HEK293 (cell line): ENCODE data around the gene PPP3CA.

Experiments used
- CTCF ChIA-PET: fragments of 350-600 bp; formaldehyde crosslinking; extraction: SDS; loops from one replicate; lab custom pipeline; 2021; ENCODE audit warnings: antibody characterized with exemption; lab: Yijun Ruan, JAX
- POLR2A ChIA-PET: fragments of 300-600 bp; formaldehyde crosslinking; extraction: SDS; loops from one replicate; lab custom pipeline; 2020; ENCODE audit warnings: antibody characterized with exemption, inconsistent platforms; lab: Yijun Ruan, JAX
- H3K27ac ChIP-seq: fragments of 200-500 bp; sonication (Bioruptor generic); 2 replicates; pipeline ENCODE4 v1.5.1; 2014; ENCODE audit warnings: low read depth, low read length, control low read depth, inconsistent platforms; ENCODE audit errors: extremely low read depth
- H3K36me3 ChIP-seq, 2 experiments: fragments of 200-500 bp in 1 of 2; sonication (Bioruptor generic) in 1 of 2; 1 replicate in 1 of 2; 2 replicates in 1 of 2; pipeline ENCODE4 v1.5.1; 2014 to 2017; ENCODE audit warnings: inconsistent platforms in 2 of 2, low read length in 2 of 2; ENCODE audit not compliant: control insufficient read depth in 2 of 2, insufficient read depth in 1 of 2
- H3K4me1 ChIP-seq: fragments of 200-500 bp; sonication (Bioruptor generic); 2 replicates; pipeline ENCODE4 v1.5.1; 2014; ENCODE audit warnings: mild to moderate bottlenecking, low read length, inconsistent platforms; ENCODE audit not compliant: control insufficient read depth, insufficient read depth
- H3K4me3 ChIP-seq: 2 replicates; pipeline ENCODE4 v1.5.1; 2011; ENCODE audit warnings: low read depth, mild to moderate bottlenecking, control low read depth, low read length, moderate library complexity
- H3K9me3 ChIP-seq: fragments of 200-500 bp; sonication (Bioruptor generic); 2 replicates; pipeline ENCODE4 v1.5.1; 2014; ENCODE audit warnings: low read depth, low read length, inconsistent platforms; ENCODE audit not compliant: control insufficient read depth, insufficient read depth
- FEZF1 ChIP-seq: fragments of 450-650 bp; formaldehyde crosslinking; IDR thresholded peaks from 2 replicates; pipeline ENCODE4 v1.5.1; 2016; ENCODE audit warnings: missing biosample characterization, missing genetic modification characterization
- IKZF3 ChIP-seq: fragments of 450-650 bp; IDR thresholded peaks from 2 replicates; pipeline ENCODE4 v1.5.0; 2018; ENCODE audit warnings: missing biosample characterization, mild to moderate bottlenecking, missing genetic modification characterization, moderate library complexity
- TCF7L2 ChIP-seq: IDR thresholded peaks from 2 replicates; pipeline ENCODE4 v1.6.1; 2011; ENCODE audit warnings: low read depth, mild to moderate bottlenecking, inconsistent platforms, low read length, moderate library complexity, borderline replicate concordance
- ZBTB17 ChIP-seq: fragments of 450-650 bp; formaldehyde crosslinking; IDR thresholded peaks from 2 replicates; pipeline ENCODE4 v1.5.1; 2016; ENCODE audit warnings: missing biosample characterization, missing genetic modification characterization
- ZIC2 ChIP-seq: fragments of 450-650 bp; formaldehyde crosslinking; IDR thresholded peaks from 2 replicates; pipeline ENCODE4 v1.5.1; 2016; ENCODE audit warnings: missing biosample characterization, missing genetic modification characterization
- ZNF214 ChIP-seq: fragments of 450-650 bp; formaldehyde crosslinking; IDR thresholded peaks from 2 replicates; pipeline ENCODE4 v1.5.1; 2017; ENCODE audit warnings: missing biosample characterization, mild to moderate bottlenecking, missing genetic modification characterization, borderline replicate concordance
- ZNF302 ChIP-seq: fragments of 450-650 bp; formaldehyde crosslinking; IDR thresholded peaks from 2 replicates; pipeline ENCODE4 v1.5.1; 2016; ENCODE audit warnings: missing biosample characterization, missing genetic modification characterization, low read depth
- ZNF48 ChIP-seq: fragments of 450-650 bp; formaldehyde crosslinking; IDR thresholded peaks from 2 replicates; pipeline ENCODE4 v1.5.1; 2016; ENCODE audit warnings: missing biosample characterization, missing genetic modification characterization
- ZNF510 ChIP-seq: fragments of 450-650 bp; formaldehyde crosslinking; IDR thresholded peaks from 2 replicates; pipeline ENCODE4 v1.5.1; 2018; ENCODE audit warnings: mild to moderate bottlenecking, missing genetic modification characterization, missing biosample characterization; ENCODE audit not compliant: insufficient replicate concordance
- ZNF544 ChIP-seq: fragments of 450-650 bp; formaldehyde crosslinking; IDR thresholded peaks from 2 replicates; pipeline ENCODE4 v1.5.0; 2017; ENCODE audit warnings: missing biosample characterization, missing genetic modification characterization
- ZNF549 ChIP-seq: fragments of 450-650 bp; IDR thresholded peaks from 2 replicates; pipeline ENCODE4 v1.5.1; 2018; ENCODE audit warnings: missing biosample characterization, missing genetic modification characterization, mild to moderate bottlenecking, inconsistent platforms, moderate library complexity
- ZNF654 ChIP-seq: fragments of 450-650 bp; formaldehyde crosslinking; IDR thresholded peaks from 2 replicates; pipeline ENCODE4 v1.5.1; 2016; ENCODE audit warnings: low read depth, missing biosample characterization, missing genetic modification characterization
- ZNF768 ChIP-seq: fragments of 450-650 bp; formaldehyde crosslinking; IDR thresholded peaks from 2 replicates; pipeline ENCODE4 v1.5.1; 2018; ENCODE audit warnings: missing biosample characterization, mild to moderate bottlenecking, missing genetic modification characterization
- ZSCAN30 ChIP-seq: fragments of 450-650 bp; IDR thresholded peaks from 2 replicates; pipeline ENCODE4 v1.5.1; 2018; ENCODE audit warnings: missing biosample characterization, mild to moderate bottlenecking, missing genetic modification characterization, moderate library complexity
- TF ChIP-seq, protein P1 (sequence below): fragments of 450-650 bp; formaldehyde crosslinking; IDR thresholded peaks from 2 replicates; pipeline ENCODE4 v1.5.1; 2016; ENCODE audit warnings: missing biosample characterization, missing genetic modification characterization
- TF ChIP-seq, protein P2 (sequence below): fragments of 450-650 bp; formaldehyde crosslinking; IDR thresholded peaks from 2 replicates; pipeline ENCODE4 v1.5.1; 2016; ENCODE audit warnings: missing biosample characterization, missing genetic modification characterization

PPP3CA gene

DNA sequence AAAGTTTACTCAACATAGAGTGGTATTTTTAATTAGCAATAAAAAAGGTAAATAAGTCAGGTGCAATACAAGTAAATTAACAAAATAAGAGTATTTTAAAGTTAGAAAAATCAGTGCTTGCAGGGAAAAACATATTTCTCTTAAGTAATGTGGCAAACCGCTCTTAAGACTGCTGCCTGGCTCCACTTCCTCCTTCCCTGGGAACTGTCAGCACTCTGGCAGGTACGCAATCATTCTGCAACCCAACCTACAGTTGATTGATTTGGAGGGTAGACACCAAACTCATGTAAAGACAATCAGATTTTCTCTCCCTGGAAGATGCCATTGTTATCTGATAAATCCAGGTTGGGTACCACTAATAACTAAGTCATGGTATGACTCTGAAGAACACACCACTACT, 63.9 kb downstream of the PPP3CA start:
- H3K27ac ChIP-seq = no peak overlapping the region
- POLR2A ChIA-PET = no interaction called here
- CTCF ChIA-PET = no interaction called here
- no peak for TF ChIP-seq ZNF48 (tag by site-specific recombination)
- no peak for TF ChIP-seq ZSCAN30 (tag by site-specific recombination)
- no peak for TF ChIP-seq ZNF214
- no peak for TF ChIP-seq ZNF654 (tag by site-specific recombination)
- TF ChIP-seq TCF7L2 = no peak
- no peak for TF ChIP-seq ZNF302 (tag by site-specific recombination)
- TF ChIP-seq ZIC2 = no peak
- TF ChIP-seq ZNF549 (tag by site-specific recombination) = no peak
- no peak for TF ChIP-seq ZNF544 (tag by site-specific recombination)
- TF ChIP-seq FEZF1 (tag by site-specific recombination) = no peak
- TF ChIP-seq ZNF510 (tag by site-specific recombination) = no peak
- TF ChIP-seq, protein P1, sequence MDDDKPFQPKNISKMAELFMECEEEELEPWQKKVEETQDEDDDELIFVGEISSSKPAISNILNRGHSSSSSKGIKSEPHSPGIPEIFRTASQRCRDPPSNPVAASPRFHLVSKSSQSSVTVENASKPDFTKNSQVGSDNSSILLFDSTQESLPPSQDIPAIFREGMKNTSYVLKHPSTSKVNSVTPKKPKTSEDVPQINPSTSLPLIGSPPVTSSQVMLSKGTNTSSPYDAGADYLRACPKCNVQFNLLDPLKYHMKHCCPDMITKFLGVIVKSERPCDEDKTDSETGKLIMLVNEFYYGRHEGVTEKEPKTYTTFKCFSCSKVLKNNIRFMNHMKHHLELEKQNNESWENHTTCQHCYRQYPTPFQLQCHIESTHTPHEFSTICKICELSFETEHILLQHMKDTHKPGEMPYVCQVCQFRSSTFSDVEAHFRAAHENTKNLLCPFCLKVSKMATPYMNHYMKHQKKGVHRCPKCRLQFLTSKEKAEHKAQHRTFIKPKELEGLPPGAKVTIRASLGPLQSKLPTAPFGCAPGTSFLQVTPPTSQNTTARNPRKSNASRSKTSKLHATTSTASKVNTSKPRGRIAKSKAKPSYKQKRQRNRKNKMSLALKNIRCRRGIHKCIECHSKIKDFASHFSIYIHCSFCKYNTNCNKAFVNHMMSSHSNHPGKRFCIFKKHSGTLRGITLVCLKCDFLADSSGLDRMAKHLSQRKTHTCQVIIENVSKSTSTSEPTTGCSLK = no peak
- TF ChIP-seq, protein P2, sequence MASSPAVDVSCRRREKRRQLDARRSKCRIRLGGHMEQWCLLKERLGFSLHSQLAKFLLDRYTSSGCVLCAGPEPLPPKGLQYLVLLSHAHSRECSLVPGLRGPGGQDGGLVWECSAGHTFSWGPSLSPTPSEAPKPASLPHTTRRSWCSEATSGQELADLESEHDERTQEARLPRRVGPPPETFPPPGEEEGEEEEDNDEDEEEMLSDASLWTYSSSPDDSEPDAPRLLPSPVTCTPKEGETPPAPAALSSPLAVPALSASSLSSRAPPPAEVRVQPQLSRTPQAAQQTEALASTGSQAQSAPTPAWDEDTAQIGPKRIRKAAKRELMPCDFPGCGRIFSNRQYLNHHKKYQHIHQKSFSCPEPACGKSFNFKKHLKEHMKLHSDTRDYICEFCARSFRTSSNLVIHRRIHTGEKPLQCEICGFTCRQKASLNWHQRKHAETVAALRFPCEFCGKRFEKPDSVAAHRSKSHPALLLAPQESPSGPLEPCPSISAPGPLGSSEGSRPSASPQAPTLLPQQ (tag by site-specific recombination) = no peak
- no peak for TF ChIP-seq ZBTB17 (tag by site-specific recombination)
- H3K4me3 ChIP-seq = no peak overlapping the region
- peaks cover 4% of the 10 kb centered on the region for H3K4me1 ChIP-seq
- H3K36me3 ChIP-seq = no peaks in the 10 kb centered on the region
- H3K9me3 ChIP-seq = no peaks in the 10 kb centered on the region

DNA sequence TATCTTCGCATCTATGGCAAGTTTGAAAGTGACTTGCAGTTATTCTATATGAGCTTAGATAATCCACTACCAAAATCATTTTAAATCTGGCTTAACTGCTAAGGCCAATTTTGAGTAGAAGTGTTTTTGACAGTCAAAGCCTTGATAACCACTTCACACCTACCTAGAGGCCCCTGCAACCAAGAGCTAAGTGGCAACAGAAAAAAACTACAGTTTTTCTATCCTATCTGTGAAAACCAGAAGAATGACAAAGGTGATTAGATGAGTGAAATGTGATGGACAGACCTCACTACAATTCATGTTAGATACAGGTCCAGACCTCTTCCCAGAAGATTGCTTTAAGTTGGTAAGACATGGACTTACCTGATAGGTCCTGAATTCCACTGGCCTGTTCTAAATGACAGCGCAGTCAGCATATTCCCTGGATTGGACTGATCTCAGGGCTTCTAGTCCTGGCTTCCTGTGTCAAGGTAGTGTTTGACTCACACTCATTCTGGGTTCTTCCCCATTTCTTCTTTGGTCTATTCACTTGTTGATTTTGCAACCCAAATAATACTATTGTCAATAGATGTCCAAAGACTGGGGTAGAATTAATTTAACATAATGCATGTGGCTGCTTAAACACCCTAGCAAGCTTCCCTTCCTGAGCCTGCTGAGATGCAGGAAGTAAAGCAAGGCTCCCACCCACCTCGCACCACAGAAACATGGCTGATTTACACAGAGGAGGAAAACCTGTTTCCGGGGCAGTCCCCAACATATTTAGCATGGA, 65.1 kb downstream of the PPP3CA start:
- Histone ChIP-seq H3K9me3 (no peaks in the 10 kb centered on the region), H3K27ac (no peak overlapping the region), H3K4me3 (no peak overlapping the region), H3K4me1 (peaks cover 4% of the 10 kb centered on the region), H3K36me3 (no peaks in the 10 kb centered on the region)
- TF ChIP-seq ZIC2 = no peak
- CTCF ChIA-PET = interaction anchor here (1.0 kb wide), 1 partner anchor 113 kb away, joined by 5 read pairs; no protein-coding TSS in a partner anchor
- POLR2A ChIA-PET = no interaction called here

DNA sequence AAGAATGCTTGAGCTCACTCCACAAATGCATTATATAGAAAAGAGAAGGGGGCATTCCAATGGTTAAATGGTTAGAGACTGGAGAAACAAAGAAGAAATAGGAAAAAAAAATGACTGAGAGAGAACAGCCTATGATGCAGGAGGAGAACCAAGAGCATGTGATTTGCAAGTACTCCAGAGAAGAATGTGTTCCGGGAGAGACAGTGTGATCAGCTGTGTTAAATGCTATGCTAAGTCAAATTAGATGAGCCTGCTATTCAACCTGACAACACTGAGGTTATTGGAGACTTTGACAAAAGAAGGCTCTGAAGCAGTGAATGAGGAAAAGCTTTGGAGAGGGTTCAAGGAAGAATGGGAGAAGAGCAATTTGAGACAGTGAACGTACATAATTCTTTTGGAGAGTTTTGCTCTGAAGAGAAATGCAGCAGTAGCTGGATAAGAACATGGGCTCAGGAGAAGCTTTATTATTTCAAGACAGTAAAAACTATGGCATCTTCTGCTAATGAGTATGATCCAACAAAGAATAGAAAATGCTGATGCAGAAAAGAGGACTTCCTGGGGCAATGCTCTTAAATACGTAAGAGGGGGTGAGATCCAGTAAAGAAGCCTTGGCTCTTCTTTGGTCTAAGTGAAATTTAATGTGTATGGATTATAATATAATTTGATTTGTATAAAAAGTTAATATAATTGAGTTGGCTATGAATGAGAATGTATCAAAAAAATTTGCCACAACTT, 66.3 kb downstream of the PPP3CA start:
- H3K9me3 ChIP-seq = no peaks in the 10 kb centered on the region
- H3K27ac ChIP-seq = no peak overlapping the region
- peaks cover 2% of the 10 kb centered on the region for H3K4me1 ChIP-seq
- TF ChIP-seq ZNF768 (tag by site-specific recombination) (no peak), IKZF3 (tag by site-specific recombination) (no peak)
- no peak overlapping the region for H3K4me3 ChIP-seq
- POLR2A ChIA-PET = interaction anchor here (0.5 kb wide), 1 partner anchor 661 kb away, joined by 4 read pairs; no protein-coding TSS in a partner anchor
- H3K36me3 ChIP-seq = no peaks in the 10 kb centered on the region
- CTCF ChIA-PET = interaction anchor here (0.6 kb wide), 1 partner anchor 47 kb away, joined by 3 read pairs; no protein-coding TSS in a partner anchor
